ENCODE measurements around the gene ESRRA. TPM values are rescaled to one million over a fixed set of nuclear protein-coding genes. Genes with fewer than 3 reads are reported as not detected.

Gene ESRRA
- total RNA-seq, 4 donors from 2014 or later: 151 to 460 (median 341) TPM

GRCh38 chr11:64339286-64339685 lies 34.0 kb downstream of the ESRRA start:
- Histone ChIP-seq H3K27ac (peak overlapping the region; percentile 24 to 86 (median 56)), H3K27me3 (no peaks in the 10 kb centered on the region), H3K36me3 (no peaks in the 10 kb centered on the region), H3K4me1 (peaks cover 3 to 28% (median 21%) of the 10 kb centered on the region in 4 donors), H3K4me3 (peak overlapping the region in 2 of 4 donors; percentile 43 to 45), H3K9me3 (no peaks in the 10 kb centered on the region)
- DNase-seq: no peak
- TF ChIP-seq POLR2A (IDR thresholded peaks at IDR 0.05): no peak
- no peak for TF ChIP-seq CTCF (IDR thresholded peaks at IDR 0.05)

DNA sequence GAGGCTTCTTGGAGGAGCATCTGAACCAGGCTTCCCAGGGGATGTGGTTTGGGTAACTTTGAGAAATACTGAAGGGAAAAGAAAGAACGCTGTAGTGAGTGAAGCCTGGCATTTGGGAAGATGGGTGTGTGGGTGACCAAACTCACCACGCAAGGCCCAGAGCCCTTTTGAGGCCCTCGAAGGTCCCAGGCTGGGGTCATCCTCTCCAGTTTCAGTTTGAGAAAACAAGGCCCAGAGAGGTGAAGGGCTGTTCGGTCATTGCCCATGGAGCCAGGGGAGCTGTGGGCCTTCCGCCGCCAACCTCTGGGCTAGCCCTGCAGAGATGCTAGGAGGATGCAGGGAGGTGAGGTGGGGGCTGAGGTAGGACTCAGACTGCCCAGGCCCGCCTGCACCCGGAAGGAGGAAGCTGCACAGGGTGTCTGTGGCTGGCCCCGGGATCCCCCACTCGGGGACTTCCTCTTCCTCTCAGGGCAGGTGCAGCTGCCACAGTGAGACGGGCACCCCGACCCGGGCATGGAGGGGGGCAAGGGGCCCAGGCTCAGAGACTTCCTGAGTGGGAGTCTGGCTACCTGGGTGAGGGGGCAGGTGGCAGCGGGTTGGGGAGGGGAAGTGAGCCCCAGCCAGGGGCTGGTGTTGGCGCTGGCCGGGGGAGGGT lies 34.6 kb downstream of the ESRRA start, which contains the start of gene CCDC88B:
Gene CCDC88B (plus strand): TSS at position 451 of the 655 bp plus-strand sequence. CDS start 63 bp downstream, at position 514.
- peak within 1 kb of the TSS; percentile 24 to 86 (median 56) for H3K27ac ChIP-seq
- peak within 1 kb of the TSS; percentile 43 to 50 (median 45) for H3K4me3 ChIP-seq
- no peaks in the 10 kb centered on the region for H3K27me3 ChIP-seq
- DNase-seq: peak; percentile 65 to 95 (median 95)
- peaks cover 3 to 27% (median 15%) of the 10 kb centered on the region in 4 donors for H3K4me1 ChIP-seq
- H3K36me3 ChIP-seq: no peaks in the 10 kb centered on the region
- TF ChIP-seq CTCF (IDR thresholded peaks at IDR 0.05): no peak
- TF ChIP-seq POLR2A (IDR thresholded peaks at IDR 0.05): no peak
- H3K9me3 ChIP-seq: no peaks in the 10 kb centered on the region

DNA sequence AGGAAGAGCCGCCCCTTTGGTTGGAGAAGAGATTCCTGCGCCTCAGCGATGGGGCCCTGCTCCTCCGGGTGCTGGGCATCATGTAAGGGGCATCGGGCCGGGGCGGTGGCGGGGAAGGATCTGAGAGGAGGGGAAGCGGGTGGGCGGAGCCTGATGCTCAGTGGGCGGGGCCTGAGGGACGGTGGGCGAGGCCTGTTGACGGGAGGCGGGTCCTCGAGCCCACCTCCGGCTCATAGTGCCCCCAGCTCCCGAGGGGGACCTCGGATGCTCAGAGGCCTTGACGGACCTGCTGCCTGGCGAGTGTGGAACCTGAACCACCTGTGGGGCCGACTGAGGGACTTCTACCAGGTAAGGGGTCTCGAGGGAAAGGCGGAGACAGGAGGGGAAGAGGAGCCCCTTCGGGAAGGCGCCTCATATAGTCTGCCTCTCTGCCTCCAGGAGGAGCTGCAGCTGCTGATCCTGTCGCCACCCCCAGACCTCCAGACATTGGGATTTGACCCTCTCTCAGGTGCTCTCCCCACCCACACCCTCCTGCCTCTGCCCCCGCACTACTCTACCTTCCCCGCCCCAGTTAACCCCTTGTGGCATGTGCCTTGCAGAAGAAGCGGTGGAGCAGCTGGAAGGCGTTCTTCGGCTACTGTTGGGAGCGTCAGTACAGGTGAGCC lies 35.5 kb downstream of the ESRRA start:
- Histone ChIP-seq H3K9me3 (no peaks in the 10 kb centered on the region), H3K27me3 (no peaks in the 10 kb centered on the region), H3K4me1 (peaks cover 3 to 26% (median 9%) of the 10 kb centered on the region in 4 donors), H3K27ac (peak overlapping the region; percentile 24 to 86 (median 56)), H3K36me3 (no peaks in the 10 kb centered on the region), H3K4me3 (peak overlapping the region; percentile 43 to 50 (median 45))
- peak; percentile 61 to 92 (median 90) for DNase-seq
- no peak for TF ChIP-seq POLR2A (IDR thresholded peaks at IDR 0.05)
- no peak for TF ChIP-seq CTCF (IDR thresholded peaks at IDR 0.05)

- Histone ChIP-seq H3K9me3 (no peaks in the 10 kb centered on the region), H3K4me1 (peaks cover 3 to 26% (median 9%) of the 10 kb centered on the region in 4 donors), H3K4me3 (no peak overlapping the region), H3K36me3 (no peaks in the 10 kb centered on the region), H3K27ac (peak overlapping the region in 1 of 4 donors; percentile 86), H3K27me3 (no peaks in the 10 kb centered on the region)
- TF ChIP-seq POLR2A (IDR thresholded peaks at IDR 0.05) (no peak), CTCF (IDR thresholded peaks at IDR 0.05) (no peak)
- DNase-seq: peak in 1 of 3 donors; percentile 49
These were observed 36.1 kb downstream of the ESRRA start for GRCh38 chr11:64341429-64341828.

GRCh38 chr11:64341851-64342791 lies 36.8 kb downstream of the ESRRA start:
- peaks cover 3 to 26% (median 9%) of the 10 kb centered on the region in 4 donors for H3K4me1 ChIP-seq
- H3K9me3 ChIP-seq: no peaks in the 10 kb centered on the region
- peak overlapping the region; percentile 58 to 62 (median 62) for H3K27ac ChIP-seq
- TF ChIP-seq POLR2A (IDR thresholded peaks at IDR 0.05): peak; percentile 63 to 84
- peak in 5 of 6 experiments; percentile 35 to 84 (median 75) for TF ChIP-seq CTCF (IDR thresholded peaks at IDR 0.05)
- peak overlapping the region; percentile 18 to 47 (median 40) for H3K4me3 ChIP-seq
- DNase-seq: peak; percentile 77 to 98 (median 96)
- no peaks in the 10 kb centered on the region for H3K36me3 ChIP-seq
- H3K27me3 ChIP-seq: no peaks in the 10 kb centered on the region

Measured in Peyer's patch (tissue), 4 donors.